GM10266 (cell line): ENCODE data around the gene DAG1.

Source experiments
- DNase-seq: peaks from one replicate; pipeline ENCODE4 v3.0.0; 2012; ENCODE audit errors: extremely low spot score
- CTCF ChIP-seq: IDR thresholded peaks from 2 replicates; pipeline ENCODE4 v1.5.1; 2012; ENCODE audit warnings: mild to moderate bottlenecking, low read depth; ENCODE audit not compliant: control insufficient read depth, insufficient read depth; ENCODE audit errors: missing control alignments

The DAG1 gene

GRCh38 chr3:49536875-49537533 is 66.9 kb downstream of the DAG1 start:
- no peak for TF ChIP-seq CTCF
- DNase-seq = no peak

GRCh38 chr3:49539659-49540560 is 69.8 kb downstream of the DAG1 start:
- DNase-seq = peak; percentile 94
- peak; percentile 96 for TF ChIP-seq CTCF

GRCh38 chr3:49552087-49552486 is 82.0 kb downstream of the DAG1 start:
- TF ChIP-seq CTCF = no peak

GRCh38 chr3:49553324-49553691 is 83.2 kb downstream of the DAG1 start:
- no peak for DNase-seq
- TF ChIP-seq CTCF = no peak

More at GRCh38 chr3:49552087-49552486, 82.0 kb downstream of the DAG1 start:
- no peak for DNase-seq

- peak; percentile 100 for DNase-seq
- TF ChIP-seq CTCF = no peak
Measured at GRCh38 chr3:49553692-49554632, 83.9 kb downstream of the DAG1 start, which contains the start of gene BSN. BSN (plus strand) TSS chr3:49554477; CDS start chr3:49554603, 126 bp downstream.

DNA sequence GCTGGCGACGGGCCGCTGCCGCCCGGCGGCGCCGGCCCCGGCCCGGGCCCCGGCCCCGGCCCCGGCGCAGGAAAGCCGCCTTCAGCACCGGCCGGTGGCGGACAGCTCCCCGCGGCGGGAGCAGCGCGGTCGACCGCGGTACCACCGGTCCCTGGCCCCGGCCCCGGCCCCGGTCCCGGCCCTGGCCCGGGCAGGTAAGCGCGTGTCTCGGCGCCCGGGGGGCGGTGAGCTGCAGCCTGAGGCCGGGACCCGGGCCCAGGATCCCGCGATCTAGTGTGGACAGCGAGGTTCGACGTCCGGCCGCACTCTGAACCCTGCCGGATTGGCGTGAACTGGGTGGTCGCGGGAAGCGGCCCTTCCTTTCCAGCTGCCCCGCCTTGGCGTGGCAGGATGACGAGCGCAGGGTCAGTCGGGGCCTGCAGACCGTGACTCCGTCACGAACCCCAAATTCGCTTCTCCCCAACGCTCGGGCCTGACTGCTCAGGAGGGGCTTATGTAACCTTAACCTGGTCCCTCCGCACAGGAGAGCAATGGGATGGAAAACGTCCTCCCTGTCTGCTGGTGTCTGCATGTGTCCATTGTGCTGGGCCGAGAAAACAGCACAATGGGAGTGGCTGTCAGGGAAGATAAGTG is 84.7 kb downstream of the DAG1 start:
- no peak for DNase-seq
- TF ChIP-seq CTCF = no peak
